OCI-LY7 (cell line): Measurements from ENCODE around the gene MACC1.

ENCODE experiments used
- CTCF ChIP-seq: fragments of 200-600 bp; sonication (generic); conservative IDR thresholded peaks from 2 replicates; pipeline ENCODE4 v1.5.1; 2014; ENCODE audit warnings: mild to moderate bottlenecking, antibody characterized with exemption, low read length, moderate library complexity, mixed read lengths
- EZH2phosphoT487 ChIP-seq: fragments of 200-600 bp; sonication (generic); IDR thresholded peaks from 2 replicates; pipeline ENCODE4 v1.6.1; 2018; ENCODE audit warnings: low read depth, borderline replicate concordance, mild to moderate bottlenecking, mixed run types, antibody characterized with exemption, low read length, moderate library complexity, mixed read lengths

- TF ChIP-seq CTCF, result no peak
- no peak for TF ChIP-seq EZH2phosphoT487
Measured at GRCh38 chr7:20189852-20190251, 27.3 kb downstream of the MACC1 start.
